Measurements from ENCODE around the gene RBM4B.

Gene RBM4B

GRCh38 chr11:66684635-66685034, 6.9 kb upstream of the RBM4B start:
- Histone ChIP-seq H3K4me3 (replicated peaks; ENCODE audit: insufficient read depth, low read length) (no peak overlapping the region), H3K27me3 (ENCODE audit: insufficient read depth, poor library complexity, severe bottlenecking) (no peaks in the 10 kb centered on the region), H3K27ac (replicated peaks) (no peak overlapping the region)
- TF ChIP-seq, protein P1, sequence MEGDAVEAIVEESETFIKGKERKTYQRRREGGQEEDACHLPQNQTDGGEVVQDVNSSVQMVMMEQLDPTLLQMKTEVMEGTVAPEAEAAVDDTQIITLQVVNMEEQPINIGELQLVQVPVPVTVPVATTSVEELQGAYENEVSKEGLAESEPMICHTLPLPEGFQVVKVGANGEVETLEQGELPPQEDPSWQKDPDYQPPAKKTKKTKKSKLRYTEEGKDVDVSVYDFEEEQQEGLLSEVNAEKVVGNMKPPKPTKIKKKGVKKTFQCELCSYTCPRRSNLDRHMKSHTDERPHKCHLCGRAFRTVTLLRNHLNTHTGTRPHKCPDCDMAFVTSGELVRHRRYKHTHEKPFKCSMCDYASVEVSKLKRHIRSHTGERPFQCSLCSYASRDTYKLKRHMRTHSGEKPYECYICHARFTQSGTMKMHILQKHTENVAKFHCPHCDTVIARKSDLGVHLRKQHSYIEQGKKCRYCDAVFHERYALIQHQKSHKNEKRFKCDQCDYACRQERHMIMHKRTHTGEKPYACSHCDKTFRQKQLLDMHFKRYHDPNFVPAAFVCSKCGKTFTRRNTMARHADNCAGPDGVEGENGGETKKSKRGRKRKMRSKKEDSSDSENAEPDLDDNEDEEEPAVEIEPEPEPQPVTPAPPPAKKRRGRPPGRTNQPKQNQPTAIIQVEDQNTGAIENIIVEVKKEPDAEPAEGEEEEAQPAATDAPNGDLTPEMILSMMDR (IDR thresholded peaks at IDR 0.05; ENCODE audit: insufficient read depth, low read length), result no peak
- no peak for TF ChIP-seq GABPA (IDR thresholded peaks at IDR 0.05; ENCODE audit: low read depth)
- TF ChIP-seq, protein P2, sequence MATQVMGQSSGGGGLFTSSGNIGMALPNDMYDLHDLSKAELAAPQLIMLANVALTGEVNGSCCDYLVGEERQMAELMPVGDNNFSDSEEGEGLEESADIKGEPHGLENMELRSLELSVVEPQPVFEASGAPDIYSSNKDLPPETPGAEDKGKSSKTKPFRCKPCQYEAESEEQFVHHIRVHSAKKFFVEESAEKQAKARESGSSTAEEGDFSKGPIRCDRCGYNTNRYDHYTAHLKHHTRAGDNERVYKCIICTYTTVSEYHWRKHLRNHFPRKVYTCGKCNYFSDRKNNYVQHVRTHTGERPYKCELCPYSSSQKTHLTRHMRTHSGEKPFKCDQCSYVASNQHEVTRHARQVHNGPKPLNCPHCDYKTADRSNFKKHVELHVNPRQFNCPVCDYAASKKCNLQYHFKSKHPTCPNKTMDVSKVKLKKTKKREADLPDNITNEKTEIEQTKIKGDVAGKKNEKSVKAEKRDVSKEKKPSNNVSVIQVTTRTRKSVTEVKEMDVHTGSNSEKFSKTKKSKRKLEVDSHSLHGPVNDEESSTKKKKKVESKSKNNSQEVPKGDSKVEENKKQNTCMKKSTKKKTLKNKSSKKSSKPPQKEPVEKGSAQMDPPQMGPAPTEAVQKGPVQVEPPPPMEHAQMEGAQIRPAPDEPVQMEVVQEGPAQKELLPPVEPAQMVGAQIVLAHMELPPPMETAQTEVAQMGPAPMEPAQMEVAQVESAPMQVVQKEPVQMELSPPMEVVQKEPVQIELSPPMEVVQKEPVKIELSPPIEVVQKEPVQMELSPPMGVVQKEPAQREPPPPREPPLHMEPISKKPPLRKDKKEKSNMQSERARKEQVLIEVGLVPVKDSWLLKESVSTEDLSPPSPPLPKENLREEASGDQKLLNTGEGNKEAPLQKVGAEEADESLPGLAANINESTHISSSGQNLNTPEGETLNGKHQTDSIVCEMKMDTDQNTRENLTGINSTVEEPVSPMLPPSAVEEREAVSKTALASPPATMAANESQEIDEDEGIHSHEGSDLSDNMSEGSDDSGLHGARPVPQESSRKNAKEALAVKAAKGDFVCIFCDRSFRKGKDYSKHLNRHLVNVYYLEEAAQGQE (IDR thresholded peaks at IDR 0.05; ENCODE audit: insufficient replicate concordance, low read depth), result no peak
- no peak for TF ChIP-seq POLR2AphosphoS5 (IDR thresholded peaks at IDR 0.05; ENCODE audit: low read depth)
- TF ChIP-seq SPI1 (IDR thresholded peaks at IDR 0.05; ENCODE audit: borderline replicate concordance, low read depth), result no peak
- DNase-seq (ENCODE audit: low read depth in 1 of 2, low spot score in 1 of 2), result no peak

DNA sequence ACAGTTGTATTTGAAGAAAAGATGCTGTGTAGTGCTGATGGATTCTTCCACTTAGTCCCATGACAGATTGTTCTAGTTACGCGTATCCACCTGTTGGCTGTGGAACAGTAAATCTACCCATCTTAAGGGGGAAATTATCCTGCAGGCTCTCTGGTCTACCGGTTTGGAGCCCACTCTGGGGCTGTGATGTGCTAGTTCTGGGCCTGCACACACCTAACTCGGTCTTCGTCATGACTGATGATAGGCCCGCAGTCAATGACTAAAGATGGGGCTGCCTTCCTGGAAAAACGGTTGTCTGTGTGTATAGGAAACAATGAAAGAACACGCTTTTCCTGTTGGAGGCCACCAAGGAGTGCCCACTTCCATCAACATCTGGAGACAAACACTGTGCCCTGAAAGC, 6.2 kb upstream of the RBM4B start:
- Histone ChIP-seq H3K27ac (replicated peaks) (no peak overlapping the region), H3K4me3 (replicated peaks; ENCODE audit: insufficient read depth, low read length) (no peak overlapping the region), H3K27me3 (ENCODE audit: insufficient read depth, poor library complexity, severe bottlenecking) (no peaks in the 10 kb centered on the region)
- TF ChIP-seq, protein P2 (IDR thresholded peaks at IDR 0.05; ENCODE audit: insufficient replicate concordance, low read depth), result no peak
- TF ChIP-seq GABPA (IDR thresholded peaks at IDR 0.05; ENCODE audit: low read depth) (no peak), SPI1 (IDR thresholded peaks at IDR 0.05; ENCODE audit: borderline replicate concordance, low read depth) (no peak), POLR2AphosphoS5 (IDR thresholded peaks at IDR 0.05; ENCODE audit: low read depth) (no peak)
- TF ChIP-seq, protein P1 (IDR thresholded peaks at IDR 0.05; ENCODE audit: insufficient read depth, low read length), result no peak
- DNase-seq (ENCODE audit: low read depth in 1 of 2, low spot score in 1 of 2), result no peak

DNA sequence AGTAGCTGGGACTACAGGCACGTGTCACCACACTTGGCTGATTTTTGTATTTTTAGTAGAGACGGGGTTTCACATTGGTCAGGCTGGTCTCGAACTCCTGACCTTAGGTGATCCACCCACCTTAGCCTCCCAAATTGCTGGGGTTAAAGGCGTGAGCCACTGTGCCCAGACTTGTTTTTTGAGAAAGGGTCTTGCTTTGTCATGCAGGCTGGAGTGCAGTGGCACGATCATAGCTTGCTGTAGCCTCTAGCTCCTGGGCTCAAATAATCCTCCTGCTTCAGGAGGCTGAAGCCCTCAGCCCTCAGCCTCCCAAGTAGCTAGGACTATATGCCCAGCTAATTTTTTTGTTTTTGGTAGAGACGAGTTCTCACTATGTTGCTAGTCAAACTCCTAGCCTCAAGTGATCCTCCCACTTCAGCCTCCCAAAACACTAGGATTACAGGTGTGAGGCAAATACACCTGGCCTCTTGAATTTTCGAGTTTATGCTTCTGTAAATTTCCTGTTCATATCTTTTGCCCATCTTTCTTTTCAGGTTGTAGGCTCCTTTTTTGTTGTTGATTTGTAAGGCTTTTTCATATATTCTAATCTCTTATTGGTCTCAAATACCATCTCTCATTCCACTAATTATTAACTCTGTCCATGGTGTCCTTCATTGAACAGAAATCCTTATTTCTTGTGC, 3.4 kb upstream of the RBM4B start:
- DNase-seq (ENCODE audit: low read depth in 1 of 2, low spot score in 1 of 2), result no peak
- H3K27me3 ChIP-seq (ENCODE audit: insufficient read depth, poor library complexity, severe bottlenecking), result no peaks in the 10 kb centered on the region
- TF ChIP-seq POLR2AphosphoS5 (IDR thresholded peaks at IDR 0.05; ENCODE audit: low read depth) (no peak), SPI1 (IDR thresholded peaks at IDR 0.05; ENCODE audit: borderline replicate concordance, low read depth) (no peak), GABPA (IDR thresholded peaks at IDR 0.05; ENCODE audit: low read depth) (no peak)
- TF ChIP-seq, protein P2 (IDR thresholded peaks at IDR 0.05; ENCODE audit: insufficient replicate concordance, low read depth), result no peak
- TF ChIP-seq, protein P1 (IDR thresholded peaks at IDR 0.05; ENCODE audit: insufficient read depth, low read length), result no peak
- H3K27ac ChIP-seq (replicated peaks), result no peak overlapping the region
- no peak overlapping the region for H3K4me3 ChIP-seq (replicated peaks; ENCODE audit: insufficient read depth, low read length)
